ENCODE results near the gene CROCC2. TPM values are rescaled to one million over a fixed set of nuclear protein-coding genes. Genes with fewer than 3 reads are reported as not detected.

Gene CROCC2
- total RNA-seq, 2 experiments from 2014 or later = not detected

DNA sequence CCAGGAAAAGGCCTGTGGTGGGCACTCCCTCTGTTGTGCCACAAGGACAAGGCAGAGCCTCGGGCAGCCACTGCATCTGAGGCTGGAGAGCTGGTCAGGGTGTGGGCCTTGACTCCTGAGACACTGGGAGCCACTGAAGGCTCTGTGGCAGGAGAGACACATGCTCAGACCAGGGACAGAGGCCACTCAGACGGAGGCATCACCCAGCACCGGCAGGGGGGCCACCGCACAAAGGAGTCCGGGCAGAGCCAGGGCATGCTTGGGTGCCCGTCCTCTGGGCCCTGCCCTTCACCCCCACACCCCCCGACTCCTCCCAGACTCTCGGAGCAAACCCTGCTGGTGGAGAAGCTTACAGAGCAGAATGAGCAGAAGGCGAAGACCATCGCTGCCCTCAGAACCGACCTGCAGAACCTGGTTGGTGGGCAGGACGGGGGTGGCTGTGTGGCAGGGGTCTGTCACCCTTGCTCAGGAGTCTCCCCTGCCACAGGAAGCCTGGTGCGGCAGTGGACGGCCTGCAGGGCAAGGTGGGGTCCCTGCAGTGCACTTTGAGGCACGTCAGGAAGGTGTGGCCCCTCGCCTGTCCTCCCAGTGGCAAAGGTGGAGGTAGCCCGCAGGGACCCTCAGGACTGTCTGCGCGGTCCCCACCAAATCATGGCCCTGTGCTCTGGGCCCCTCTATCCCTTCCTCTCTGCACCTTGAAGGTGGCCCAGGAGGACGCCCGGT is 26.0 kb downstream of the CROCC2 start:
- ChIA-PET POLR2A (no interaction called here), CTCF (ENCODE audit: unreplicated experiment) (no interaction called here)
- H3K9me2 ChIP-seq (ENCODE audit: insufficient read depth, low read length) = no peaks in the 10 kb centered on the region
- TF ChIP-seq, protein P1, sequence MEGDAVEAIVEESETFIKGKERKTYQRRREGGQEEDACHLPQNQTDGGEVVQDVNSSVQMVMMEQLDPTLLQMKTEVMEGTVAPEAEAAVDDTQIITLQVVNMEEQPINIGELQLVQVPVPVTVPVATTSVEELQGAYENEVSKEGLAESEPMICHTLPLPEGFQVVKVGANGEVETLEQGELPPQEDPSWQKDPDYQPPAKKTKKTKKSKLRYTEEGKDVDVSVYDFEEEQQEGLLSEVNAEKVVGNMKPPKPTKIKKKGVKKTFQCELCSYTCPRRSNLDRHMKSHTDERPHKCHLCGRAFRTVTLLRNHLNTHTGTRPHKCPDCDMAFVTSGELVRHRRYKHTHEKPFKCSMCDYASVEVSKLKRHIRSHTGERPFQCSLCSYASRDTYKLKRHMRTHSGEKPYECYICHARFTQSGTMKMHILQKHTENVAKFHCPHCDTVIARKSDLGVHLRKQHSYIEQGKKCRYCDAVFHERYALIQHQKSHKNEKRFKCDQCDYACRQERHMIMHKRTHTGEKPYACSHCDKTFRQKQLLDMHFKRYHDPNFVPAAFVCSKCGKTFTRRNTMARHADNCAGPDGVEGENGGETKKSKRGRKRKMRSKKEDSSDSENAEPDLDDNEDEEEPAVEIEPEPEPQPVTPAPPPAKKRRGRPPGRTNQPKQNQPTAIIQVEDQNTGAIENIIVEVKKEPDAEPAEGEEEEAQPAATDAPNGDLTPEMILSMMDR (conservative IDR thresholded peaks at IDR 0.05; ENCODE audit: low read length) = no peak
- no peak for TF ChIP-seq EZH2phosphoT487 (IDR thresholded peaks at IDR 0.05; ENCODE audit: borderline replicate concordance, low read depth, low read length)
- no peak overlapping the region for H2AFZ ChIP-seq (ENCODE audit: low read length)
- no peaks in the 10 kb centered on the region for H3K79me2 ChIP-seq (ENCODE audit: insufficient read depth, low read depth, low read length)
- BruUV-seq (replicated peaks) = no TSS peak
- no peak for DNase-seq (ENCODE audit: low spot score)
- H3K36me3 ChIP-seq (ENCODE audit: insufficient read depth, low read length) = no peaks in the 10 kb centered on the region
- H3K27ac ChIP-seq (ENCODE audit: low read depth, low read length, poor library complexity, severe bottlenecking) = no peak overlapping the region
- H3K4me2 ChIP-seq (ENCODE audit: low read length) = no peak overlapping the region
- intact Hi-C loops (cut with micrococcal nuclease; ENCODE audit: unreplicated experiment) = no loop called here
- no peaks in the 10 kb centered on the region for H3K9me3 ChIP-seq (ENCODE audit: low read length)
- H3K4me3 ChIP-seq (ENCODE audit: low read depth, low read length, poor library complexity, severe bottlenecking) = no peak overlapping the region
- H4K20me1 ChIP-seq (ENCODE audit: insufficient read depth, low read length) = no peaks in the 10 kb centered on the region
- H3K4me1 ChIP-seq (ENCODE audit: insufficient read depth, low read length, poor library complexity, severe bottlenecking) = no peaks in the 10 kb centered on the region

DNA sequence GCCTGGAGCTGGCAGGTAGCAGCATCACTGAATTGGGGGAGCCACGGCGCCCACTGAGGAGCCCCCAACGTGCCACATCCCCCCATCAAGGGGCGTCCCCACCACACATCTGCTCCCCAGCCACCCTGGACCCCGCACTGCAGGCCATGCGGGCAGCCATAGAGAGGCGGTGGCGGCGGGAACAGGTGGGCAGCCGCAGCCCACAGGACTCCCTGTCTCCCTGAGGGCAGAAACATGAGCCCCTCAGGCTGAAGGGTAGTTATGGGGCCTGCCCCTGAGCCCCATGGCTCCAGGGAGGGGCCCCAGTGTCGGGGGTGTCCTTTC is 26.6 kb downstream of the CROCC2 start:
- Histone ChIP-seq H3K27ac (ENCODE audit: low read depth, low read length, poor library complexity, severe bottlenecking) (no peak overlapping the region), H3K9me2 (ENCODE audit: insufficient read depth, low read length) (no peaks in the 10 kb centered on the region), H3K4me2 (ENCODE audit: low read length) (no peak overlapping the region), H4K20me1 (ENCODE audit: insufficient read depth, low read length) (no peaks in the 10 kb centered on the region), H3K4me1 (ENCODE audit: insufficient read depth, low read length, poor library complexity, severe bottlenecking) (no peaks in the 10 kb centered on the region), H3K79me2 (ENCODE audit: insufficient read depth, low read depth, low read length) (no peaks in the 10 kb centered on the region), H3K36me3 (ENCODE audit: insufficient read depth, low read length) (no peaks in the 10 kb centered on the region), H2AFZ (ENCODE audit: low read length) (no peak overlapping the region), H3K9me3 (ENCODE audit: low read length) (no peaks in the 10 kb centered on the region), H3K4me3 (ENCODE audit: low read depth, low read length, poor library complexity, severe bottlenecking) (no peak overlapping the region)
- BruUV-seq (replicated peaks) = no TSS peak
- ChIA-PET CTCF (ENCODE audit: unreplicated experiment) (no interaction called here), POLR2A (no interaction called here)
- TF ChIP-seq, protein P1 (conservative IDR thresholded peaks at IDR 0.05; ENCODE audit: low read length) = no peak
- TF ChIP-seq EZH2phosphoT487 (IDR thresholded peaks at IDR 0.05; ENCODE audit: borderline replicate concordance, low read depth, low read length) = no peak
- intact Hi-C loops (cut with micrococcal nuclease; ENCODE audit: unreplicated experiment) = no loop called here
- no peak for DNase-seq (ENCODE audit: low spot score)

DNA sequence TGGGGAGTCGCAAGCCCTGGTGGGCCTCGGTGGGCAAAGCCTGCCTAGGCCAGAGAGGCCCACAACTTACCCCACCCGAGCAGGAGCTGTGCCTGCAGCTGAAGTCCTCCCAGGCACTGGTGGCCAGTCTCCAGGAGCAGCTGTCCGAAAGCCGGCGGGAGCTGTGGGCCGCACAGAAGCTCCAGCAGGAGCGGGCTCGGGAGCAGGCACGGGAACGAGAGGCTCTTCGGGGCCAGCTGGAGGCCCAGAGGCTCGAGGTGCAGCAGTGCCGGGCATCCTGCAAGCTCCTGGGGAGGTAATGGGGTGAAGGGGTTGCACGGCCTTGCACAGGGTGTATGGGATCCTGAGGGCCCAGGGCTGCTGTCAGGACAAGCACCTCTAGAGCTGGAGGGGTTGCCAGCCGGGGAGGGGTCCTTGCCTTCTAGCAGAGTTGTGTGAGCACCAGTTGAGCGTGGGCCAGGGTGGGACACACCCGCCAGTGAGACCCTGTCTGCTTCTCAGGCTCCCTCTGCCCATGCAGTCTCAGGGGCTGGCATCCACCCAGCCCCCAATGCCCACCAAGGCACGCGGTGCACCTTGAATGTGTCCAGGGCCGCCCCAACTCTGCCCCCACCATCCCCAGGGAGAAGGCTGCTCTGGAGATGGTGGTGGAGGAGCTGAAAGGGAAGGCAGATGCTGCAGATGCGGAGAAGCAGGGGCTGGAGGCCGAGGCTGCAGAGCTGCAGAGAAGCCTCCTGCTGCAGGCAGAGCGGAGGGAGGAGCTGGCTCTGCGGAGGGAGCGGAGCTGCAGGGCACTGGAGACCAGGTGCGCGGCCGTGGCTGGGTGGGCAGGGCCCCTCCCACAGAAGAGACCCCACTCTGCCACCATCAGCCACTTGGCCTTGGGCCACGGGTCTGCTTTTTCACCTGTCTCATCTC is 27.2 kb downstream of the CROCC2 start:
- ChIA-PET CTCF (ENCODE audit: unreplicated experiment) (no interaction called here), POLR2A (no interaction called here)
- H3K4me2 ChIP-seq (ENCODE audit: low read length) = no peak overlapping the region
- no peak overlapping the region for H3K27ac ChIP-seq (ENCODE audit: low read depth, low read length, poor library complexity, severe bottlenecking)
- H4K20me1 ChIP-seq (ENCODE audit: insufficient read depth, low read length) = no peaks in the 10 kb centered on the region
- H2AFZ ChIP-seq (ENCODE audit: low read length) = no peak overlapping the region
- BruUV-seq (replicated peaks) = no TSS peak
- H3K36me3 ChIP-seq (ENCODE audit: insufficient read depth, low read length) = no peaks in the 10 kb centered on the region
- no peak overlapping the region for H3K4me3 ChIP-seq (ENCODE audit: low read depth, low read length, poor library complexity, severe bottlenecking)
- TF ChIP-seq EZH2phosphoT487 (IDR thresholded peaks at IDR 0.05; ENCODE audit: borderline replicate concordance, low read depth, low read length) = no peak
- TF ChIP-seq, protein P1 (conservative IDR thresholded peaks at IDR 0.05; ENCODE audit: low read length) = no peak
- H3K4me1 ChIP-seq (ENCODE audit: insufficient read depth, low read length, poor library complexity, severe bottlenecking) = no peaks in the 10 kb centered on the region
- intact Hi-C loops (cut with micrococcal nuclease; ENCODE audit: unreplicated experiment) = no loop called here
- H3K9me2 ChIP-seq (ENCODE audit: insufficient read depth, low read length) = no peaks in the 10 kb centered on the region
- no peaks in the 10 kb centered on the region for H3K79me2 ChIP-seq (ENCODE audit: insufficient read depth, low read depth, low read length)
- H3K9me3 ChIP-seq (ENCODE audit: low read length) = no peaks in the 10 kb centered on the region
- no peak for DNase-seq (ENCODE audit: low spot score)
